Panc1 (cell line): ENCODE results near the gene ENO1. TPM values are rescaled to one million over a fixed set of nuclear protein-coding genes. Genes with fewer than 3 reads are reported as not detected.

Experiments used
- ATAC-seq: fragments of 200-7000 bp; cut with Tn5 transposase; 2 replicates; pipeline ENCODE4 v1.9.1; 2020; ENCODE audit warnings: mild to moderate bottlenecking, moderate library complexity
- BruUV-seq: library from RNA; stranded (reverse); fragments of 400-500 nt; replicated peaks from 2 replicates; lab custom pipeline; 2021; lab: Mats Ljungman, UMichigan
- CTCF ChIA-PET: fragments of 300-600 bp; sonication (Branson Sonifier 250); formaldehyde crosslinking; loops from one replicate; lab custom pipeline; 2022; ENCODE audit warnings: antibody characterized with exemption; lab: Charles Lee
- POLR2A ChIA-PET: fragments of 300-600 bp; sonication (Branson Sonifier 250); formaldehyde crosslinking; loops from one replicate; lab custom pipeline; 2022; ENCODE audit warnings: antibody characterized with exemption; lab: Charles Lee
- DNase-seq: peaks from one replicate; pipeline ENCODE4 v3.0.0-alpha.2; 2010; ENCODE audit warnings: low read depth, low spot score
- H3K27ac ChIP-seq: 2 replicates; pipeline ENCODE4 v1.5.1; 2011; ENCODE audit warnings: mild to moderate bottlenecking, low read length, inconsistent platforms
- H3K27me3 ChIP-seq: fragments of 200-500 bp; sonication (Bioruptor generic); 2 replicates; pipeline ENCODE4 v1.6.0; 2014; ENCODE audit warnings: low read length, inconsistent platforms; ENCODE audit not compliant: control insufficient read depth, insufficient read depth
- H3K36me3 ChIP-seq: fragments of 200-500 bp; sonication (Bioruptor generic); 2 replicates; pipeline ENCODE4 v1.5.1; 2014; ENCODE audit warnings: inconsistent platforms, mild to moderate bottlenecking, low read length, moderate library complexity; ENCODE audit not compliant: control insufficient read depth, insufficient read depth
- H3K4me1 ChIP-seq: 2 replicates; pipeline ENCODE4 v1.5.1; 2011; ENCODE audit warnings: inconsistent platforms, mild to moderate bottlenecking, low read length, moderate library complexity; ENCODE audit not compliant: control insufficient read depth, insufficient read depth
- H3K4me3 ChIP-seq, 2 experiments: 2 replicates each; pipeline ENCODE4 v1.5.1; 2011 to 2012; ENCODE audit warnings: low read depth in 2 of 2, low read length in 2 of 2, mild to moderate bottlenecking in 2 of 2, inconsistent platforms in 1 of 2, moderate library complexity in 1 of 2
- H3K9me3 ChIP-seq: fragments of 200-500 bp; sonication (Bioruptor generic); 2 replicates; pipeline ENCODE4 v1.5.1; 2014; ENCODE audit warnings: low read depth, mild to moderate bottlenecking, inconsistent platforms, low read length, moderate library complexity; ENCODE audit not compliant: control insufficient read depth, insufficient read depth
- POLR2AphosphoS5 ChIP-seq: IDR thresholded peaks from 2 replicates; pipeline ENCODE4 v1.6.1; 2012; ENCODE audit warnings: mild to moderate bottlenecking, low read depth, low read length, moderate library complexity
- SIN3A ChIP-seq: IDR thresholded peaks from 2 replicates; pipeline ENCODE4 v1.6.1; 2012; ENCODE audit warnings: low read depth, mild to moderate bottlenecking, low read length, moderate library complexity, borderline replicate concordance; ENCODE audit not compliant: insufficient read depth
- TCF7L2 ChIP-seq: IDR thresholded peaks from 2 replicates; pipeline ENCODE4 v1.6.1; 2011; ENCODE audit warnings: mild to moderate bottlenecking, low read depth, low read length, inconsistent platforms
- in situ Hi-C: cut with HindIII; loops from 2 replicates; pipeline ENCODE4 v1.10.0; 2016; ENCODE audit warnings: low sequenced_read_pairs, low pct_unique_long_range_greater_than_20kb
- intact Hi-C: fragments of 100-400 bp; cut with micrococcal nuclease; formaldehyde crosslinking; loops from one replicate; pipeline ENCODE4 v1.10.0; 2022; ENCODE audit not compliant: unreplicated experiment
- total RNA-seq: library from RNA; stranded (reverse); gene quantifications from one replicate; pipeline ENCODE4 v1.2.1, GENCODE V29; 2021; ENCODE audit not compliant: unreplicated experiment
- TF ChIP-seq, protein P1 (sequence below): fragments of 450-650 bp; IDR thresholded peaks from 2 replicates; pipeline ENCODE4 v1.5.1; 2017; ENCODE audit warnings: mild to moderate bottlenecking
- TF ChIP-seq, protein P2 (sequence below), 2 experiments: IDR thresholded peaks; 2 replicates each; pipeline ENCODE4 v1.6.1; 2011 to 2012; ENCODE audit warnings: low read depth in 2 of 2, control low read depth in 1 of 2, low read length in 1 of 2, mild to moderate bottlenecking in 1 of 2, moderate library complexity in 1 of 2; ENCODE audit not compliant: insufficient read depth in 1 of 2

The ENO1 gene
- total RNA-seq, 1 experiment from 2014 or later, result 2,480 TPM

DNA sequence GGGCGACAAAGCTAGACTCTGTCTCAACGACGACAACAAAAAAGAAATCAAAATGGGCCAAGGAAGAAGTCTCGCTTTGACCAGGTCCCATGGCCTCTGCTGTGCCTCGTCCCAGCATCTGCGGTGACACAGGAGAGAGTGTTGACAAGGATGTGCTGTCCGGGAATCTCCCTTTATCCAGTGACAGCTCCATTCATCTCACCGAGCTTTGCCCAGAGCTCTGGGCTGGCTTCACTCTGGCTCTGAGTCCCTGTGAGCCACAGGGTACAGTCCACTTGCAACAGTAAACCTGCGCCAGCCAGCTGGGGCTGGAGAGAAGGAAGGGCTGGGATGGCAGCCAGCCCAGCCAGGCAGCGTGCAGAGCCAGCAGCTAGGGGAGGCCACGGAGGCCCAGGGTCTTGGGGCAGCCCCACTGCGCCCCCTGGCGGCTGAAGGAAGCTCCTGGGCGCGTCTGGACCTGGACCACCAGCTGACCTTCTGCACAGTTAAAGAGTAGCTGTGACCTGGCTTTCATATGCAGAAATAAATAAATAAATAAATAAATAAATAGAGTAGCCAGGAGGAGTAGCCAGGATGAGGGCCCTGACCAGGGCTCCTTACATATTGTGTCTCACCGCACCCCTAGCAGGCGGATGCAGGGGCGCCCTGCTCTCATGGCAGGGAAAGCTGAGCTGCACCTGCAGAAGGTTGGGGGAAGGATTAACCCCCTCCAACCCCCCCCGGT lies 29.7 kb downstream of the ENO1 start:
- H3K27ac ChIP-seq, result peak overlapping the region; percentile 55; the same call in 1 of the 2 replicates

DNA sequence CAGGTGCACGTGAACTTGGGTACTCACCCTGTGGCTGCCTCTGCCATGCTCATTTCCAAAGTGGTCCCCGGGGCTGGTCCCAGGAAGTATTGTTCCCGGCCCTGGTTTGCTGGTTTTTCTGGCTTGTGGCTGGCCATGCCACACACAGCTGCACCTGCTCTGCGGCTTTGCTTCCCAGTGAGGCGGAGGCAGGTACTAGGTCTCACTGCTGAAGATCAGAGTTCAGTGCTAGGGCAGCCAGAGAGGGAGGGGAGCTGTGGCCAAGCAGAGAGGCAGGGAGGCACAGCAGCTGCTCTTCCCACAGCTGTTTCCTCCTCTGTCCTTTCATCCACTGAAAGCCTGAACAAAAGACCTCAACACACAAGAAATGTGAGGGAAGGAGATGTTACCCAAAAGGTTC lies 30.5 kb downstream of the ENO1 start:
- H3K4me3 ChIP-seq, result no peak overlapping the region
- TF ChIP-seq, protein P1, sequence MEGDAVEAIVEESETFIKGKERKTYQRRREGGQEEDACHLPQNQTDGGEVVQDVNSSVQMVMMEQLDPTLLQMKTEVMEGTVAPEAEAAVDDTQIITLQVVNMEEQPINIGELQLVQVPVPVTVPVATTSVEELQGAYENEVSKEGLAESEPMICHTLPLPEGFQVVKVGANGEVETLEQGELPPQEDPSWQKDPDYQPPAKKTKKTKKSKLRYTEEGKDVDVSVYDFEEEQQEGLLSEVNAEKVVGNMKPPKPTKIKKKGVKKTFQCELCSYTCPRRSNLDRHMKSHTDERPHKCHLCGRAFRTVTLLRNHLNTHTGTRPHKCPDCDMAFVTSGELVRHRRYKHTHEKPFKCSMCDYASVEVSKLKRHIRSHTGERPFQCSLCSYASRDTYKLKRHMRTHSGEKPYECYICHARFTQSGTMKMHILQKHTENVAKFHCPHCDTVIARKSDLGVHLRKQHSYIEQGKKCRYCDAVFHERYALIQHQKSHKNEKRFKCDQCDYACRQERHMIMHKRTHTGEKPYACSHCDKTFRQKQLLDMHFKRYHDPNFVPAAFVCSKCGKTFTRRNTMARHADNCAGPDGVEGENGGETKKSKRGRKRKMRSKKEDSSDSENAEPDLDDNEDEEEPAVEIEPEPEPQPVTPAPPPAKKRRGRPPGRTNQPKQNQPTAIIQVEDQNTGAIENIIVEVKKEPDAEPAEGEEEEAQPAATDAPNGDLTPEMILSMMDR, result no peak
- TF ChIP-seq TCF7L2, result no peak
- TF ChIP-seq, protein P2, sequence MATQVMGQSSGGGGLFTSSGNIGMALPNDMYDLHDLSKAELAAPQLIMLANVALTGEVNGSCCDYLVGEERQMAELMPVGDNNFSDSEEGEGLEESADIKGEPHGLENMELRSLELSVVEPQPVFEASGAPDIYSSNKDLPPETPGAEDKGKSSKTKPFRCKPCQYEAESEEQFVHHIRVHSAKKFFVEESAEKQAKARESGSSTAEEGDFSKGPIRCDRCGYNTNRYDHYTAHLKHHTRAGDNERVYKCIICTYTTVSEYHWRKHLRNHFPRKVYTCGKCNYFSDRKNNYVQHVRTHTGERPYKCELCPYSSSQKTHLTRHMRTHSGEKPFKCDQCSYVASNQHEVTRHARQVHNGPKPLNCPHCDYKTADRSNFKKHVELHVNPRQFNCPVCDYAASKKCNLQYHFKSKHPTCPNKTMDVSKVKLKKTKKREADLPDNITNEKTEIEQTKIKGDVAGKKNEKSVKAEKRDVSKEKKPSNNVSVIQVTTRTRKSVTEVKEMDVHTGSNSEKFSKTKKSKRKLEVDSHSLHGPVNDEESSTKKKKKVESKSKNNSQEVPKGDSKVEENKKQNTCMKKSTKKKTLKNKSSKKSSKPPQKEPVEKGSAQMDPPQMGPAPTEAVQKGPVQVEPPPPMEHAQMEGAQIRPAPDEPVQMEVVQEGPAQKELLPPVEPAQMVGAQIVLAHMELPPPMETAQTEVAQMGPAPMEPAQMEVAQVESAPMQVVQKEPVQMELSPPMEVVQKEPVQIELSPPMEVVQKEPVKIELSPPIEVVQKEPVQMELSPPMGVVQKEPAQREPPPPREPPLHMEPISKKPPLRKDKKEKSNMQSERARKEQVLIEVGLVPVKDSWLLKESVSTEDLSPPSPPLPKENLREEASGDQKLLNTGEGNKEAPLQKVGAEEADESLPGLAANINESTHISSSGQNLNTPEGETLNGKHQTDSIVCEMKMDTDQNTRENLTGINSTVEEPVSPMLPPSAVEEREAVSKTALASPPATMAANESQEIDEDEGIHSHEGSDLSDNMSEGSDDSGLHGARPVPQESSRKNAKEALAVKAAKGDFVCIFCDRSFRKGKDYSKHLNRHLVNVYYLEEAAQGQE (IDR thresholded peaks at IDR 0.05; ENCODE audit: insufficient read depth in 1 of 2, low read depth in 2 of 2, low read length in 1 of 2), result no peak
- TF ChIP-seq POLR2AphosphoS5, result no peak
- TF ChIP-seq SIN3A, result no peak
- no TSS peak for BruUV-seq
- intact Hi-C loops, result loop anchor here (10.0 kb wide), 1 partner anchor 133 kb away; no protein-coding TSS in a partner anchor
- no peaks in the 10 kb centered on the region for H3K9me3 ChIP-seq
- H3K27me3 ChIP-seq, result no peaks in the 10 kb centered on the region
- ChIA-PET CTCF (interaction anchor here (0.7 to 2.2 kb wide), 6 partner anchors 11 to 94 kb away, joined by 3 to 17 read pairs (median 5); no protein-coding TSS in a partner anchor), POLR2A (interaction anchor here (0.6 kb wide), 1 partner anchor 16 kb away, joined by 3 read pairs; no protein-coding TSS in a partner anchor)
- peak overlapping the region; percentile 44; the same call in 1 of the 2 replicates for H3K27ac ChIP-seq
- no peaks in the 10 kb centered on the region for H3K36me3 ChIP-seq
- peaks cover 30% of the 10 kb centered on the region for H3K4me1 ChIP-seq
- ATAC-seq (no peak), DNase-seq (no peak)
- in situ Hi-C loops, result no loop called here

More for the DNA sequence above, 29.7 kb downstream of the ENO1 start:
- Histone ChIP-seq H3K27me3 (no peaks in the 10 kb centered on the region), H3K4me1 (peaks cover 30% of the 10 kb centered on the region), H3K9me3 (no peaks in the 10 kb centered on the region), H3K36me3 (no peaks in the 10 kb centered on the region), H3K4me3 (no peak overlapping the region)
- ChIA-PET CTCF (interaction anchor here (0.5 to 2.2 kb wide), 26 partner anchors 9 to 451 kb away, joined by 3 to 17 read pairs (median 4); no protein-coding TSS in a partner anchor), POLR2A (interaction anchor here (0.6 kb wide), 2 partner anchors 15 to 33 kb away, joined by 3 to 4 read pairs; no protein-coding TSS in a partner anchor)
- TF ChIP-seq, protein P2 (IDR thresholded peaks at IDR 0.05; ENCODE audit: insufficient read depth in 1 of 2, low read depth in 2 of 2, low read length in 1 of 2), result 0 out of 4 replicates have a peak, but pooled peaks of 1 of the 2 experiments have one; percentile 50
- TF ChIP-seq POLR2AphosphoS5, result no peak; the same call in 1 of the 2 replicates
- TF ChIP-seq SIN3A, result no peak
- 0 out of 2 replicates have a peak, but pooled peaks have one; percentile 18 for TF ChIP-seq TCF7L2
- TF ChIP-seq, protein P1, result peak; percentile 91
- in situ Hi-C loops (no loop called here), intact Hi-C loops (loop anchor here (10.0 kb wide), 1 partner anchor 134 kb away; no protein-coding TSS in a partner anchor)
- peak; percentile 95 for ATAC-seq
- no peak for DNase-seq
- no TSS peak for BruUV-seq
